Spleen (tissue), 11 donors: Measurements from ENCODE around the gene MAMDC2. TPM values are rescaled to one million over a fixed set of nuclear protein-coding genes. Genes with fewer than 3 reads are reported as not detected.

ENCODE experiments used
- DNase-seq: peaks from one replicate; pipeline ENCODE4 v3.0.0-alpha.2; 2020
- H3K27ac ChIP-seq, 8 donors: fragments of 200-600 bp; sonication (generic) in 7 of 8; 1 replicate in 4 of 8; 2 replicates in 4 of 8; pipeline versions ENCODE4 v1.5.0 to v1.8.0; 2016 to 2021; ENCODE audit warnings: inconsistent platforms in 4 of 8, mild to moderate bottlenecking in 4 of 8, moderate library complexity in 1 of 8
- H3K27me3 ChIP-seq, 7 donors: fragments of 200-600 bp; sonication (generic) in 6 of 7; replicated peaks in 1 of 7; 1 replicate in 4 of 7; 2 replicates in 3 of 7; pipeline versions ENCODE4 v1.5.0 to v1.8.0; 2016 to 2021; ENCODE audit warnings: inconsistent platforms in 3 of 7, mild to moderate bottlenecking in 1 of 7
- H3K36me3 ChIP-seq, 6 donors: fragments of 200-600 bp; sonication (generic) in 5 of 6; 1 replicate in 4 of 6; 2 replicates in 2 of 6; pipeline versions ENCODE4 v1.5.0 to v1.8.0; 2016 to 2021; ENCODE audit warnings: inconsistent platforms in 2 of 6
- H3K4me1 ChIP-seq, 6 donors: fragments of 200-600 bp; sonication (generic) in 5 of 6; 1 replicate in 3 of 6; 2 replicates in 3 of 6; pipeline versions ENCODE4 v1.5.0 to v1.8.0; 2016 to 2021; ENCODE audit warnings: inconsistent platforms in 3 of 6
- H3K4me3 ChIP-seq, 8 donors: fragments of 200-600 bp; sonication (generic) in 7 of 8; 1 replicate in 4 of 8; 2 replicates in 4 of 8; pipeline versions ENCODE4 v1.5.0 to v1.8.0; 2016 to 2021; ENCODE audit warnings: inconsistent platforms in 4 of 8, mild to moderate bottlenecking in 4 of 8, moderate library complexity in 2 of 8
- H3K9me3 ChIP-seq, 8 donors: fragments of 200-600 bp; sonication (generic) in 7 of 8; 1 replicate in 4 of 8; 2 replicates in 4 of 8; pipeline versions ENCODE4 v1.5.0 to v1.8.0; 2016 to 2021; ENCODE audit warnings: inconsistent platforms in 4 of 8
- CTCF ChIP-seq, 11 experiments: fragments of 200-600 bp in 7 of 11; fragments of 450-650 bp in 4 of 11; sonication (generic) in 4 of 11; IDR thresholded peaks in 8 of 11; conservative IDR thresholded peaks in 3 of 11; 1 replicate in 7 of 11; 2 replicates in 4 of 11; pipeline versions ENCODE4 v1.4.0 to v1.8.0; 2016 to 2021; ENCODE audit warnings: antibody characterized with exemption in 11 of 11, inconsistent platforms in 4 of 11, mild to moderate bottlenecking in 1 of 11
- POLR2A ChIP-seq, 3 donors: fragments of 450-650 bp; IDR thresholded peaks; one replicate each; pipeline ENCODE4 v1.5.1; 2017; ENCODE audit warnings: antibody characterized with exemption in 3 of 3, mild to moderate bottlenecking in 1 of 3
- POLR2AphosphoS5 ChIP-seq, 3 donors: sonication (generic); formaldehyde crosslinking; IDR thresholded peaks; one replicate each; pipeline ENCODE4 v1.5.1; 2017; ENCODE audit warnings: antibody characterized with exemption in 3 of 3
- WGBS, 5 donors: extraction: QIAGEN DNeasy Blood & Tissue Kit in 3 of 5; methylation state at CpG; one replicate each; pipeline versions ENCODE4 v1.1.5 to v1.1.7; 2013 to 2018; 5-methylcytosine and 5-hydroxymethylcytosine counted together
- intact Hi-C: fragments of 100-400 bp; cut with DNase I; formaldehyde crosslinking; loops from one replicate; pipeline ENCODE4 v1.15.0; 2023; ENCODE audit warnings: low total_unique reads
- polyA plus RNA-seq, 3 donors: library from polyadenylated mRNA; stranded (reverse); fragments of 200-250 nt; gene quantifications; one replicate each; pipeline ENCODE4 v1.2.1, GENCODE V29; 2013
- total RNA-seq, 7 donors: library from RNA; depleted of rRNA in 3 of 7; stranded (reverse); fragments of >200 nt in 3 of 7; fragmentation: NEBNext Ultra II Directional in 4 of 7; extraction: Animal tissue kit (Norgen Biotek cat#: 25700) in 4 of 7; gene quantifications; one replicate each; pipeline versions ENCODE4 v1.1.0 to v1.2.1, GENCODE V29; 2016 to 2021
- donor health status: healthy with polysubstance abuse.
- donor health status: DM: no; HTN: no; CAD: no; lungs with moderate emphysema.
- donor health status: DM: no; HTN: no; CAD: no.
- donor health status: Bipolar disorder and iron deficiency.
- donor health status: healthy.
- donor health status: DM: no; HTN: no; CAD: no.
- donor health status: DM: yes; HTN: yes; CAD: no.

Gene MAMDC2
- total and polyA plus RNA-seq, 10 donors = 1.5 to 65.5 (median 14.5) TPM

GRCh38 chr9:70110194-70111041 lies 66.8 kb downstream of the MAMDC2 start:
- WGBS, 5 donors = 51 to 58% (median 53%) methylated on average over 6 of the region's 6 CpGs
- intact Hi-C loops = loop anchor here (5.0 kb wide), 1 partner anchor 138 kb away; no protein-coding TSS in a partner anchor
- Histone ChIP-seq H3K4me3 (no peak overlapping the region), H3K4me1 (peaks cover 0 to 16% (median 6%) of the 10 kb centered on the region in 6 donors), H3K27me3 (peaks cover 0 to 18% (median 0%) of the 10 kb centered on the region in 7 donors), H3K36me3 (no peaks in the 10 kb centered on the region), H3K27ac (no peak overlapping the region), H3K9me3 (no peaks in the 10 kb centered on the region)
- no peak for DNase-seq
- TF ChIP-seq POLR2A (IDR thresholded peaks at IDR 0.05) (no peak), POLR2AphosphoS5 (IDR thresholded peaks at IDR 0.05) (no peak), CTCF (IDR thresholded peaks at IDR 0.05 in 8 of 11, conservative IDR thresholded peaks at IDR 0.05 in 3 of 11) (no peak)

GRCh38 chr9:70111042-70111602 lies 67.5 kb downstream of the MAMDC2 start:
- H3K36me3 ChIP-seq = no peaks in the 10 kb centered on the region
- no peaks in the 10 kb centered on the region for H3K9me3 ChIP-seq
- H3K27ac ChIP-seq = no peak overlapping the region
- peaks cover 0 to 18% (median 0%) of the 10 kb centered on the region in 7 donors for H3K27me3 ChIP-seq
- H3K4me1 ChIP-seq = peaks cover 0 to 16% (median 6%) of the 10 kb centered on the region in 6 donors
- H3K4me3 ChIP-seq = no peak overlapping the region
- intact Hi-C loops = loop anchor here (5.0 kb wide), 1 partner anchor 139 kb away; no protein-coding TSS in a partner anchor
- peak; percentile 36 to 85 (median 75) for TF ChIP-seq CTCF (IDR thresholded peaks at IDR 0.05 in 8 of 11, conservative IDR thresholded peaks at IDR 0.05 in 3 of 11)
- no peak for TF ChIP-seq POLR2A (IDR thresholded peaks at IDR 0.05)
- 6 to 22% (median 11%) methylated on average over 4 of the region's 4 CpGs for WGBS, 5 donors
- peak; percentile 85 for DNase-seq

- no peaks in the 10 kb centered on the region for H3K9me3 ChIP-seq
- H3K36me3 ChIP-seq = no peaks in the 10 kb centered on the region
- H3K4me1 ChIP-seq = peaks cover 0 to 16% (median 6%) of the 10 kb centered on the region in 6 donors
- intact Hi-C loops = loop anchor here (5.0 kb wide), 1 partner anchor 139 kb away; no protein-coding TSS in a partner anchor
- 70 to 84% (median 77%) methylated on average over 5 of the region's 5 CpGs for WGBS, 5 donors
- no peak overlapping the region for H3K4me3 ChIP-seq
- DNase-seq = no peak
- TF ChIP-seq POLR2A (IDR thresholded peaks at IDR 0.05) (no peak), POLR2AphosphoS5 (IDR thresholded peaks at IDR 0.05) (no peak), CTCF (IDR thresholded peaks at IDR 0.05 in 8 of 11, conservative IDR thresholded peaks at IDR 0.05 in 3 of 11) (no peak)
- no peak overlapping the region for H3K27ac ChIP-seq
- H3K27me3 ChIP-seq = peaks cover 0 to 18% (median 0%) of the 10 kb centered on the region in 7 donors
Observed at GRCh38 chr9:70111641-70112236, 68.1 kb downstream of the MAMDC2 start.
